ENCODE data around the gene RAB1B.
"Not testable (repeated sequence)": the region's sequence is repeated elsewhere in the genome, so short reads cannot be mapped to it uniquely, and the experiment has no call there.

The RAB1B gene

GRCh38 chr11:66267379-66268243 is 828 bp upstream of the RAB1B start:
- no peak for DNase-seq

DNA sequence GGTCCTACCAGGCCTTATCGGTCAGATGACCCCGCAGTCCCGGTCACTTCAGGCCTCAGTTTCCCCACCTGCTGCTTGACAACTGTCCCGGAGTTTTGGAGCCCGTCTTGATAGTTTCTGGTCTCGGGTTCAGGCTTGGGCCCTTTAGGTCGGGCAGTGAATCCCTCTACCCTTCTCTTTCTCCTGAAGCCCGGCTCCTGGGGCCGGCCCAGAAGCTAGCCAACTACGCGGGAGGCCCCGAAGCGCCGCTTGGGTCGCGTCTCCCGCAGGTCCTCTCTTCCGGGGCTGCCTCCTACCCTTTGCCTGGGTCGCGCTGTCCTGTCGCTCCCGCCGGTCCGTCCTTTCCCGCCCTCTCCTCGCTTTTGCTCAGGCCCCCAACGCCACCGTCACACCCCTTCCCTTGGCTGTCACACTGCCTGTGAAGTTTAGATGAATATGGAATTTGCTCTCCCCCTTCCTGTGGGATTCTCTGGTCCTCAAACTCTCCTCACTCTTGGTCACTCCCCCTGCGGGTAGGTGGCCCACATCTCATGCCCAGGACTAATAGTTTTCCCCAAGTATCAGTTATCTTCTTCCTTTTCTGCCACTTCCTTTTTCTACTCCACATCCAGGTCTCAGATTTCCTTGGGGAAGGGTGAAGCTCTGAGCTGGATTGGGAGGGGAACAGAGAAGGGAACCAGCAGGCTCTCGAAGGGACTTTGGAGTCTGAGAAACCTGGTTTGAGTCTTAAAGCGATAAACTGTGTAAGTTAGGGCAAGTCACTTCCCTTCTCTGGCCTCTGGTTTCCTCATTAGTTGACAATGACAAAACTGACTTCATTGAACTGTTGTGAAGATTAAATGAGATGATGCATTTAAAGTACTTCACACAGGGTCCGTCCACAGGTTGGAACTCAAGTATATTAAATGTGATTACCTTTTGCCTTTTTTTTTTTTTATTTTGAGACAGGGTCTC is 790 bp downstream of the RAB1B start:
- no peak for DNase-seq

DNA sequence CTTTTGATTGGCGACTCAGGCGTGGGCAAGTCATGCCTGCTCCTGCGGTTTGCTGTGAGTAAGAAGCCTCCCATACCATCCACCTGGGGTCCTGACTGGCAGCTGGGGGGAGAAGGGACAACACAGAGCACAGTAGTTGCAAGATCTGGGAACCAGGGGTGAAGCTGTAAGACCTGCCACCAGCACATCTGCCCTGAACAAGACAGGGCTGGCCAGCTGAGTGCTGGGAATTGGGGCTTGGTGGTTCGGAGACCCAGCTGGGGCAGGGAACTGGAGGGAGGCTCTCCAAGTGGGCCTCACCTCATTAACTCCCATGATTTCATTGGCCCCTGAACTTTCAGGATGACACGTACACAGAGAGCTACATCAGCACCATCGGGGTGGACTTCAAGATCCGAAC is 3.4 kb downstream of the RAB1B start:
- DNase-seq: no peak

GRCh38 chr11:66272596-66272995 is 4.2 kb downstream of the RAB1B start:
- no peak for DNase-seq

DNA sequence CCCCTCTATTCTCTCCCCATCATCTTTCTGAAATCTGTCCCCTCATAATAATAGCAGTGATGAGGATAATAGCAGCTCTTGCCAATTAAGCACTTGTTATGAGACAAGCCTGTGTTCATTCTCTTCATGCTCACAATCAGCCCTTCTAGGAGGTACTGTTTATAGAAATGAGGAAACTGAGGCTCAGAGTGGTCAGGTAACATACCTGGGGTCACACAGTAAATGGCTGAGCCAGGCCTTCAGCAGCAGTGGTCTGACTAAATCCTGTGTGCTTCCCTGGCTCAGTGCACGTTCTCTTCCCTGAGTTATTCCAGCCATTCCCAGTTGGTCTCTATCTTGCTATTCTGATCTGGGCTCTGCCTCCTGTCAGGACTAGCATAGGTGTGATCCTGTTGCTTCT is 5.8 kb downstream of the RAB1B start:
- DNase-seq: no peak

GRCh38 chr11:66275396-66275795 is 7.0 kb downstream of the RAB1B start:
- no peak for DNase-seq

DNA sequence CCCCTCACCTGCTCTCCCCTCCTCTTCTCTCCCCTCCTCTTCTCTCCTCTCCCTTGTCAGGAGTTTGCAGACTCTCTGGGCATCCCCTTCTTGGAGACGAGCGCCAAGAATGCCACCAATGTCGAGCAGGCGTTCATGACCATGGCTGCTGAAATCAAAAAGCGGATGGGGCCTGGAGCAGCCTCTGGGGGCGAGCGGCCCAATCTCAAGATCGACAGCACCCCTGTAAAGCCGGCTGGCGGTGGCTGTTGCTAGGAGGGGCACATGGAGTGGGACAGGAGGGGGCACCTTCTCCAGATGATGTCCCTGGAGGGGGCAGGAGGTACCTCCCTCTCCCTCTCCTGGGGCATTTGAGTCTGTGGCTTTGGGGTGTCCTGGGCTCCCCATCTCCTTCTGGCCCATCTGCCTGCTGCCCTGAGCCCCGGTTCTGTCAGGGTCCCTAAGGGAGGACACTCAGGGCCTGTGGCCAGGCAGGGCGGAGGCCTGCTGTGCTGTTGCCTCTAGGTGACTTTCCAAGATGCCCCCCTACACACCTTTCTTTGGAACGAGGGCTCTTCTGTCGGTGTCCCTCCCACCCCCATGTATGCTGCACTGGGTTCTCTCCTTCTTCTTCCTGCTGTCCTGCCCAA is 7.7 kb downstream of the RAB1B start:
- DNase-seq: no peak

- not testable (repeated sequence) for DNase-seq
Observed at GRCh38 chr11:66276619-66277018, 8.2 kb downstream of the RAB1B start.

- not testable (repeated sequence) for DNase-seq
Observed at GRCh38 chr11:66277064-66277463, 8.6 kb downstream of the RAB1B start.

DNA sequence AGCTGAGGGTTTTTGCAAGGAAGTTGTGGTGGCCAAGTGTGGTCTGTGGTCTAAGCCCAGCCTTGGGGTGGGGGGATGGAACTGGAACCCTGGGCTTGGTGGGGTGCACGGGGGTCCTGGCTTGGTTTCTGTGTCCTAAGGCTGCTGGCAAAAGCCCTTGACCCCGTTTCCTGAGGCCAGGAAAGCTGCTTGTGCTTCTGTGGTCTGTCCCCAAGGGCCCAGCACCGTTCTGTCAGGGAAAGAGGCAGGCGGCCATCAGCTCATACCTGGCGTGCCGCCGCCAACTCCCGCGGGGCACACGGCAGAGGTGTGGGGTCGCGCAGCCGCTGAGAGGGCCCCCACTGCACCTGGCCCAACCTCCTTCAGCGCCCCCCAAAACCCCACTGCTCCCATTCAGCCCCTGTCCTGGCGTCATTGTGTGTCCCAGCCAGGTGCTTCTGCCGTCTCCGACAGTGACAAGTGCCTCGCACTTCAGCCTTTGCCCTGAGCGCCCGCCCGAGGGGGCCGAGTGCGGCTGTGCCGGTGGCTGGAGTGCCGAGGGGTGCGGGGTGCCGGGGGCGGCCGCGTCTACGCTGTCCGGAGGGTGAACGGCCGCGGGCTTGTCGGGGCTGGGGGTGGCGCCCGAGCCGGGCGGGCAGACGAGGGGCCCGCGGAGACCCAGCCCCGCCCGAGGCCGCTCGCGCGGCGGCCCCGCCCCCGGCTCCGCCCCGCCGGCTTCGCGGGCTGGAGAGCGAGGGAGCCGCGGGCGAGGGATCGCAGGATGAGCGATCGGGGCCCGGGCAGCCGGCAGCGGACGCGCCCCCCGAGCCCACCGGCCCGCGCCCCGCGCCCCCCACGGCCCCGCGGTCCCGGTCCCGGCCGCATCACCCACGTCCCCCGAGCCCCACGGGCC is 9.3 kb downstream of the RAB1B start, which contains the start of gene CNIH2:
TSS of gene CNIH2 (plus strand) at position 705 of the 892 bp plus-strand sequence. CDS start 282 bp downstream, outside the sequence.
- DNase-seq: no peak

DNA sequence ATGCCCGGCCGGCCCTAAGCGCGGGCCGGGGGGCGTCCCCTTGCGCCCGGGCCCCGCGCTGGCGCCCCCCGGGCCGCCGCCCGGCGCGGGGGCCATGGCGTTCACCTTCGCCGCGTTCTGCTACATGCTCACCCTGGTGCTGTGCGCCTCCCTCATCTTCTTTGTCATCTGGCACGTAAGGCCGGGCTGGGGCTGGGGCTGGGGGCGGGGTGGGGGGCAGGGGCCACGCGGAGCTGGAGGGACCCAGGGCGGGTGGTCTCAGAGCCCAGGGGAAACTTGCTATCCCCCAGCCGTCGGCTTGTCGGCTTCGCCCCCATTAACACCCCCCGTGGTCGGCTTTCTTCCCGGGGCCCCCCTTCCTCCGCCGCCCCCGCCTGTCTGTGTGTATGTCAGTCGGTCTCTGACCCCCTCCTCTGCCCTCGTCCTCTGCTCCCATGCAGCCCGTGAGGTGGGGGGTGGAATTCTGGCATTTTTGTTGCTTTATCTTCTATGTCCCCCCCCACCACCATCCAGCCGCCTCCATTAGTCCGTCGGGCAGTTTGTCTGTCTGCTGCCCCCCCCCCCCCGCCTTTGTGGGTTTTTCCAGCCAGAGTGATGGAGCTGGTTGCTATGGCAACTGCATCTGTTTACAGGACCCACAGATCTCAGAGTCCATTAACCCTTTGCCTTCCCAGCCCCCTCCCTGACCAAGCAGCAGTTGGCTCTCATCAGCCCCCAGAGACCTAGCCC is 10.1 kb downstream of the RAB1B start:
- DNase-seq: no peak

DNA sequence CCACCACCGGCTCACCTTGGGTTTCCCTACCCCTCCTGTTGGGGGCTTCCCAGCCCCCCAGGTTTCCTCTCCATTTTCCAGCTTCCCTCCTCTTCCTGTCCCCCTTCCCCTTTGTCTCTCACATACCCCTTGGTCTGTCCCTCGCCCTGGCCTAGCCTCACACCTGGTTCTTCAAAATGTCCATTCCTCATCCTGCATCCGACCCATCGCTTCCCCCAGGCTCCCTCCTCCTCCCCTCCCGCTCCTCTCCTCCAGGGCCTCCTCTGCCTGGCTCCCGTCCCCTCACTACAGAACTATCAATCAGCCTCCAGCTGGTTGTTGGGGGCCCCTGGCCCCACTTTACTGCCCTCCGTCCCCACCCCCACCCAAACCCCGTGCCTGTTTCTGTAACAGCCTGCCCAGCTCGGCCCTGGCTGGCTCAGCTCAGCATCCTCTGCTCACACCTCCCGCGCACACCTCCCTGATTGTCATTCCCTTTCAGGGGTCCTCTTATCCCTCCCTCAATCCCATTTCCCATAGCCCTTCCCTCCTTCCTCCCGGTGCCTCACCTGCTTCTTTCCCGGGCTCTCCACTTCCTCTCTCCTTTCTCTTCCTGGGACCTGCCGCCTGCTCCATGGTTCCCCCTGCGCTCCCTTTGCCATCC is 10.8 kb downstream of the RAB1B start:
- DNase-seq: no peak

- peak; percentile 44 for DNase-seq
Observed at GRCh38 chr11:66280428-66280827, 12.0 kb downstream of the RAB1B start.

- DNase-seq: no peak
Observed at GRCh38 chr11:66281001-66281400, 12.6 kb downstream of the RAB1B start.

DNA sequence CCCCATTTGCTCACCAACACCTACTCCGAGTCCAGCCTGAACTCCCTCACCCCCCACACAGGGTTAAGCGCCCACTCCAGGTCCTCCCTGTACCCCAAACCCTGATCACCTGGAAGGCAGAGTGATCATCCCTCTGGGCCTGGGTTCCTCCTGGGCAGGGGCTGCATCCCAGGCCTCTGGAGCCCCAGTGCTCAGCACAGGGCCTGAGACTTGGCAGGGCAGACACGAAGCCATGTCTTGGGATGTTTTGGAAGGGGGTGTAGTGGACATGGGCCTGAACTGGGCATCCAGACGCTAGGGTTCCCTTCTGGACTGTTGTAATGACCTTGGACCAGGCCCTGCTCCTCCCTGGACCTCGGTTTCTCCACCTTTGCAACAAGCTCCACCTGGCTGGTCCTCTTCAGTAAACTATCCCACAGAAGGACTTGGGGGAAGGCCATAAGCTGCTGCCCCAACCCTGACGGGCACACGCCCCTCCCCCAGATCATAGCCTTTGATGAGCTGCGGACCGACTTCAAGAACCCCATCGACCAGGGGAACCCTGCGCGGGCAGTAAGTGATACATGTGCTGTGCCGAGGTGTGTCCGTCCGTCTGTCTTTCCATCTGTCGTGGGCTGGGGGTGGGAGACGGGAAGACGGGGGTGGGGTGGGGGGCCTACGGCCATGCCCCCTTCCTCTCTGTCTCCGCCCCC is 13.5 kb downstream of the RAB1B start:
- DNase-seq: no peak

GRCh38 chr11:66282468-66283455 is 14.3 kb downstream of the RAB1B start:
- DNase-seq: peak; percentile 69

GRCh38 chr11:66283461-66284105 is 15.1 kb downstream of the RAB1B start:
- no peak for DNase-seq

- DNase-seq: no peak
Observed at GRCh38 chr11:66284526-66285078, 16.2 kb downstream of the RAB1B start.

Measured in NCI-H524 treated with DMSO at 0.1 percent for 48 hours (cell line).